ENCODE data around the gene CMSS1.

CMSS1 gene

DNA sequence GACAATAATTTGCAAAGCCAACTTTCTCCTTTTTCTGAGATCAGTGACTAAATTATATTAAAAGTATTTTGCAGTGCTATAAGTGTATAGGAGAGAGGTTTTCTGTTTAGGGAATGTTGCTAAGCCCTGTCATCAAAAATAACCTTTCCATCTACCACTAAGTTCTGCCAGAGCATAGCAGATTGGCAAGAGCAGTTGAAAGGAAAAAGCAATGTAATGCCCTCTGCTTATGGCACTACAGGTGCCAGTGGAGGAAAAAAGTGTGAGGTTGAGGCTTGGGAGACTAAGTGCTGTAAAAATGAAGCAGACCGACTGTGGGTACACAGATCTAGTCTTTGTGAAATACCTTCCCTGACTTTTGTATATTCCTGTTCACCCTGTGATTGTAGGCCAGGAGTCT, 285.1 kb downstream of the CMSS1 start:
- H3K9me3 ChIP-seq (ENCODE audit: control insufficient read depth in 1 of 2, low read length in 2 of 2): no peaks in the 10 kb centered on the region
- peaks cover 23 to 46% of the 10 kb centered on the region in 2 donors for H3K4me1 ChIP-seq (ENCODE audit: control insufficient read depth in 1 of 2, insufficient read depth in 2 of 2, low read length in 2 of 2)
- H3K4me3 ChIP-seq (ENCODE audit: low read depth in 1 of 2, low read length in 2 of 2): no peak overlapping the region
- H3K36me3 ChIP-seq (ENCODE audit: control insufficient read depth in 1 of 2, insufficient read depth in 2 of 2, low read length in 2 of 2): no peaks in the 10 kb centered on the region
- H3K27ac ChIP-seq (ENCODE audit: low read length): no peak overlapping the region
- H3K27me3 ChIP-seq (ENCODE audit: low read depth, low read length): no peaks in the 10 kb centered on the region

DNA sequence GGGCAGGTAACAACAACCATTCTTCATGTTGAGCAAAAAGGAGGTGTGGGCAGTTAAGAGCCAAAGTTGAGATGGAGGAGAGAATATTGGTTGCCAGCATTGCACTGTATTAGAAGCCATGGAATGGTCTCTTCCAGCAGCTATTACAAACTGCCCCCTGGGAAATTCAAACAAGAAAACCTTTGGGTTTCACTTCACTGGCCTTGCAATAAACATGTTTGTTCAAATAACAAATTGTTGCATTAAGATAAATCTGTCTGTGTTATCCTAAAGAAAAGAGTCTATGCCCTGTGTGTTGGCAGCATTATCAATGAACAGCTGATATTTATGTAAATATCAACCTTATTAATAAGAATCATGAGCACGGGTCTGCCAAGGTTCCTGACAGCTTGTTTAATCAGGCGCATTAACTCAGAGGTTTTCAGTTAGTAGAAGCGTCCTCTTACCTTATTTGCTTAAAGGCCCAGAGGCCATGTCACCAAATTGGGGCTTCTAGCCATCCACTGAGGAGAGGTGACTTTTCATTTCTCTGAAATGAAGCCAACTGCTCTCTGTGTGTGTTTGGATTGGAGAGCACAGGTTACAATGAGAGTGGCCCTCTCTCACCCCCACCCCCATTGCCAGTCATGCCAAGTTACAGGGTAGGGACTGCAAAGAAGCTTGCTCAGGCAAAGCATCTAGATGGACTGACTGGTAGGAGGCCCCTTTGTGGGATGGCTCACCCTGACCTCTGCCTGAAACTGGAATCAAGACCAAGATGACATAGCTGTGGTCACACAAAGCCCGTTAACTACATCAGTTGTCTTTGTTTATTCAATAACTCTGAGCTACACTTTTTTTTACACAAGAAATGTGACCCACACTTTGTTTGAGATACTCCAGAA, 286.1 kb downstream of the CMSS1 start:
- H3K4me1 ChIP-seq (ENCODE audit: control insufficient read depth in 1 of 2, insufficient read depth in 2 of 2, low read length in 2 of 2): peaks cover 23 to 35% of the 10 kb centered on the region in 2 donors
- no peaks in the 10 kb centered on the region for H3K36me3 ChIP-seq (ENCODE audit: control insufficient read depth in 1 of 2, insufficient read depth in 2 of 2, low read length in 2 of 2)
- H3K4me3 ChIP-seq (ENCODE audit: low read depth in 1 of 2, low read length in 2 of 2): no peak overlapping the region
- no peaks in the 10 kb centered on the region for H3K27me3 ChIP-seq (ENCODE audit: low read depth, low read length)
- H3K9me3 ChIP-seq (ENCODE audit: control insufficient read depth in 1 of 2, low read length in 2 of 2): no peaks in the 10 kb centered on the region
- peak overlapping the region; percentile 19 for H3K27ac ChIP-seq (ENCODE audit: low read length)

DNA sequence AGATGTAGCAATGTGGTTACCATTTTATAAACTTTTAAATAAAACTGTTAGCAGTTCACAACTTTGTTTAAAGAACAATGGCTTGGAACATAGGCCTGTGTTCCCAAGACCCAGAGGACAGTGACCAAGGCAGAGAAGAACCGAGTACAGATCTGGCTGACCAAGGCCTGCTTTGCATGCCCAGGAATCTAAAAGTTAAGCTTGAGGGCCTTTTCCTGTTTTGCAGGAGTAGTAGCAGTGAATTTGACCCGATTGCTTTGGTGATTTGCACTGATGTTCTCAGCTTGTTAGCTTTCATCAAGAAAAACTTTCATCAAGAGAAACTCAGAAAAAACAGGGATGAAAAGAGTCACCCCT, 286.8 kb downstream of the CMSS1 start:
- Histone ChIP-seq H3K4me3 (ENCODE audit: low read depth in 1 of 2, low read length in 2 of 2) (no peak overlapping the region), H3K4me1 (ENCODE audit: control insufficient read depth in 1 of 2, insufficient read depth in 2 of 2, low read length in 2 of 2) (peaks cover 23 to 35% of the 10 kb centered on the region in 2 donors), H3K27me3 (ENCODE audit: low read depth, low read length) (no peaks in the 10 kb centered on the region), H3K36me3 (ENCODE audit: control insufficient read depth in 1 of 2, insufficient read depth in 2 of 2, low read length in 2 of 2) (no peaks in the 10 kb centered on the region), H3K9me3 (ENCODE audit: control insufficient read depth in 1 of 2, low read length in 2 of 2) (no peaks in the 10 kb centered on the region), H3K27ac (ENCODE audit: low read length) (peak overlapping the region; percentile 19)

DNA sequence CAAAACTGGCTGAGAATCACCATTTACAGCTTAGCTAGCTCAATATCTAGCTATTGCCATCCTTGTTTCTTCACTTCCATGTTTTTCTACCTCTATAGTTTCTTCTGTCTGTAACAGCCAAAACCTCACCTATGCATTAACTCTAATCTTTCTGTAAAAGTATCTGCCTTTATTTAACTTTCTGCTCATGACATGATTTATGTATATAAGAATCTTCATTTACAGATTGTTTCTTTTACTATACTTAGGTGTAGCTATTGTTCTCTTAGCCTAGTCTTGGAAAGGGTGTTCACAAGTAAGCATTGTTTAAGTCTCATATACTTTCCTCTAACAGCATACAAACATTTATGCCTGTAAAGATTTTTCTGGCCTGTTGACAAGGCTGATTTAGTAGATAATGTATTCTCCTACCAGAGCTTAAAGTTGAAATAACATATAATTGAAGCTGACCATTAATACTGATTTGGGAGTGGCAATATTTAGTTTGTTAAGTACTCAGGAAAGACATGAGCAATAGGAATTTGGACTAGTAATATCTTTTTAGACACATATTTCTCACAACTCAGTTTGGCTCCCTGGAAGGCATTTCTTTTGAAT, 287.3 kb downstream of the CMSS1 start:
- H3K9me3 ChIP-seq (ENCODE audit: control insufficient read depth in 1 of 2, low read length in 2 of 2): no peaks in the 10 kb centered on the region
- H3K27ac ChIP-seq (ENCODE audit: low read length): peak overlapping the region; percentile 52
- peaks cover 23 to 35% of the 10 kb centered on the region in 2 donors for H3K4me1 ChIP-seq (ENCODE audit: control insufficient read depth in 1 of 2, insufficient read depth in 2 of 2, low read length in 2 of 2)
- no peak overlapping the region for H3K4me3 ChIP-seq (ENCODE audit: low read depth in 1 of 2, low read length in 2 of 2)
- H3K27me3 ChIP-seq (ENCODE audit: low read depth, low read length): no peaks in the 10 kb centered on the region
- no peaks in the 10 kb centered on the region for H3K36me3 ChIP-seq (ENCODE audit: control insufficient read depth in 1 of 2, insufficient read depth in 2 of 2, low read length in 2 of 2)

DNA sequence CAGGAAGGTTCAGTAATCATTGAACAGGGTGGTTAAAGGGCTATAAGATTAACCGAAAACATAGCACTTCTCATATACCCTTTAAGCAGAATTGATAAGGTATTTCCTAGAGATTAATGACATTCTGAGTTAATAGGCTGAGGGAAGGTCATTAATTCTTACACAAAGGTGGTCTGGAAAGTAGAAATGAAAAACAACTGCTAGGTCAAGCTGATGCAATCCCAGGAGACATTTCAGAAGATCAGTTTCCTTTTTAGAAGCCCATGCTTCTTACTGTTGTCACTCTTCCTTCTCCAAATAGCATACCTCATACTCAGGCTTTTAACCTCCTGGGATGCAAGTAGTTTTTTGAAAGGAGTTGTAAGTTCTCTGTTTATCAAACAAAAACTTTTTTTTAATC, 287.8 kb downstream of the CMSS1 start:
- H3K4me1 ChIP-seq (ENCODE audit: control insufficient read depth in 1 of 2, insufficient read depth in 2 of 2, low read length in 2 of 2): peaks cover 23 to 35% of the 10 kb centered on the region in 2 donors
- no peaks in the 10 kb centered on the region for H3K27me3 ChIP-seq (ENCODE audit: low read depth, low read length)

DNA sequence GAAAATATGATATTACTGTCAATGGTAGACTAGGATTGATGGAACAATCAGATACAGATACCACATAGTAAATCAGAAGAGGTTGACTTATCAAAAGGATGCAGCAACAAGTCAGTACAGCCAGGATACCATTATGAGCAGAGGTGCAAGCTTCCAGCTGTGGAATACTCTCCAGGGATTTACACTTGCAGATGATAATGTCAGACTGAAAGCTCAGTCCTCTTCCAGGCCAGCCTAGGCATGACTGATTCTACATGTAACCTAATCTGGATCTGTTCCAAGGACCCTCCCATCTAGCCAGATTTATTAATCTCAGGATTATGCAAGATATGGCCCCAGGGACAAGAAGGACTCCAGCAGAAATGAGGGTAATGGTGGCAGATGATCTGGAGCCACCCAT, 288.4 kb downstream of the CMSS1 start:
- H3K27ac ChIP-seq (ENCODE audit: low read length): no peak overlapping the region

More for the DNA sequence above, 287.8 kb downstream of the CMSS1 start:
- H3K4me3 ChIP-seq (ENCODE audit: low read depth in 1 of 2, low read length in 2 of 2): no peak overlapping the region
- no peaks in the 10 kb centered on the region for H3K36me3 ChIP-seq (ENCODE audit: control insufficient read depth in 1 of 2, insufficient read depth in 2 of 2, low read length in 2 of 2)
- no peaks in the 10 kb centered on the region for H3K9me3 ChIP-seq (ENCODE audit: control insufficient read depth in 1 of 2, low read length in 2 of 2)
- H3K27ac ChIP-seq (ENCODE audit: low read length): no peak overlapping the region

DNA sequence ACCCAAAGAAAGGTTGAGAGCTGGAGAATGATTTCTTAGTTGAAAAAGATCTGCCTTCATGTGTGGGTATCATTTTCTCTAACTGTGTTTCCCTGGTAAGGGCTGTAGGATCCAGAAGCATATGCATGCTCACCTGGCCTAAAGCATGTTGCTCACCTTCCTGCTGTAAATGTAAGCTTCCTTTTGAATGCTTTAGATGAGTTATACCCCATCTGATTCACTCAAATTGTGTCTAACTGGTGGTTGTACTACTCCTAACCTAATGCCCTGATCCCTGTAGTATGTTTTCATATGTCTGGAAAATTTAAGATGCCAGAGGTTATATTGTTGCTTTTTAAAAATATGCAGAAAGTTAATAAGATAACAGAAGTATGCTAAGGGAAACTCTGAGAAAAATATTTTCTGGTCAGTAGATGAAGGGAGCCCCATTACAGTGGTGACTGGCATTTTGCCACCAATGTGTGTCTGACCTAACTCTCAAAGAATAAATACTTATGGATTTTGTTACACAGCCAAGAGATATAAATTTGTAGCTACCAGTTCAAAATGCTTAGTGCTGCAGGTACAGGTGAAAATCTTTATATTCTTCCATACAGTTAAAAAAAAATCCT, 289.0 kb downstream of the CMSS1 start:
- no peaks in the 10 kb centered on the region for H3K27me3 ChIP-seq (ENCODE audit: low read depth, low read length)
- H3K4me3 ChIP-seq (ENCODE audit: low read depth in 1 of 2, low read length in 2 of 2): no peak overlapping the region
- peaks cover 23 to 35% of the 10 kb centered on the region in 2 donors for H3K4me1 ChIP-seq (ENCODE audit: control insufficient read depth in 1 of 2, insufficient read depth in 2 of 2, low read length in 2 of 2)
- no peaks in the 10 kb centered on the region for H3K36me3 ChIP-seq (ENCODE audit: control insufficient read depth in 1 of 2, insufficient read depth in 2 of 2, low read length in 2 of 2)
- no peaks in the 10 kb centered on the region for H3K9me3 ChIP-seq (ENCODE audit: control insufficient read depth in 1 of 2, low read length in 2 of 2)
- no peak overlapping the region for H3K27ac ChIP-seq (ENCODE audit: low read length)

More for the DNA sequence above, 288.4 kb downstream of the CMSS1 start:
- Histone ChIP-seq H3K36me3 (ENCODE audit: control insufficient read depth in 1 of 2, insufficient read depth in 2 of 2, low read length in 2 of 2) (no peaks in the 10 kb centered on the region), H3K27me3 (ENCODE audit: low read depth, low read length) (no peaks in the 10 kb centered on the region), H3K9me3 (ENCODE audit: control insufficient read depth in 1 of 2, low read length in 2 of 2) (no peaks in the 10 kb centered on the region), H3K4me3 (ENCODE audit: low read depth in 1 of 2, low read length in 2 of 2) (no peak overlapping the region), H3K4me1 (ENCODE audit: control insufficient read depth in 1 of 2, insufficient read depth in 2 of 2, low read length in 2 of 2) (peaks cover 23 to 35% of the 10 kb centered on the region in 2 donors)

DNA sequence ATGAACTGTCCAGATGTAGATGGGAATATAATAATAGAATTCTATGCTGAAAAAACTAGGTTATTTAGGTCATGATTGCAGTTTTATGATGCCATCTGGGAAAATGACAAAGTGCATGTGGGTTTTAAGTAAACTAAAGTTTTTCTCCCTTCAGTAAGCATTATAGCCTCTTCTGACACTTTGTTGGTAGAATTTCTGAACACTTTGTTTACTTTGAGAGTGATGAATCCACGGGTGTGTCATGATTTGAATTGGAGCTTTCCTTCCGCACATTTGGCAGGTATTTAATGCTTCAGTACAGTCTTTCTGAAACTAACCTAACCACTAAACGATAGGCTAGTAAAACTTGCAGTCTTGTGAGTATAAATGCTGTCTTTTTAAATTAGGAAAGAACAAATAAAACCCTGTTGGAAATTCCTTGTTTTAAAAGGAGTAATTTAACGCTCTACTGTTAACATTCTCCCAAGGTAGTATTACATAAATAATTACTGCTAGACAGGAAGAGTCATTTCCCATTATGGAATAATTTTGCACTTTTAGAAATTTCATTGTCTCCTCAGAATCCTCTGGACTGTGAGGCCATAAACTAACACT, 289.7 kb downstream of the CMSS1 start:
- no peaks in the 10 kb centered on the region for H3K9me3 ChIP-seq (ENCODE audit: control insufficient read depth in 1 of 2, low read length in 2 of 2)
- no peaks in the 10 kb centered on the region for H3K27me3 ChIP-seq (ENCODE audit: low read depth, low read length)
- no peaks in the 10 kb centered on the region for H3K36me3 ChIP-seq (ENCODE audit: control insufficient read depth in 1 of 2, insufficient read depth in 2 of 2, low read length in 2 of 2)
- H3K4me3 ChIP-seq (ENCODE audit: low read depth in 1 of 2, low read length in 2 of 2): no peak overlapping the region
- H3K27ac ChIP-seq (ENCODE audit: low read length): no peak overlapping the region
- peaks cover 23 to 35% of the 10 kb centered on the region in 2 donors for H3K4me1 ChIP-seq (ENCODE audit: control insufficient read depth in 1 of 2, insufficient read depth in 2 of 2, low read length in 2 of 2)

DNA sequence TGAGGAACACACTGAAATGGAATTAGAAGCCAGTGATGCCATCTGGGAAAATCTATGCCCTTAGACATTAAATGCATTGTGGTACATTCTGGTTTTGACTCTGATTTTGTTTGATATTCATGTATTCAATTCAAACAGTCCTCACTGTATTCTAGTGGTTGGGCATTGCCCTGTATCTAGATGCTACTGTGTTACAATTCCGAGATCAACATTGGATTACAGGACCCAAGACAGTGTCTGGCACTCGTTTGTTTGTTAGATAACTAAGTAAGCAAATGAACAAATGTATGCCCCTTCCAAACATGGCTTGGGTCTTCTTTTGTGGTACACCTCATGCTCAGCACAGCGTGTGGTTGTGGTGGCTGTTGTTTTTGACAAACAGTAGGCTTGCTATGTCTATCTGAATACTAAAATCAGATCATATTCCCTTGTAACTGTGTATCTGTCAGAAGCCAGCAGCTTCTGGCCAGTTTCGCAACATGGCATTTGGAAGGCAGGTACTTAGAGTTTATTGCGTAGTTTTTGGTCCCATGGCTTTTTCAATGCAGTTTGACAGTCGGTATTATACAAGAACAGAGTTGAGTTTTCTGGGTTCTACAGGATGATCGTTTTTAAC, 290.9 kb downstream of the CMSS1 start:
- Histone ChIP-seq H3K4me1 (ENCODE audit: control insufficient read depth in 1 of 2, insufficient read depth in 2 of 2, low read length in 2 of 2) (peaks cover 23 to 30% of the 10 kb centered on the region in 2 donors), H3K27ac (ENCODE audit: low read length) (no peak overlapping the region)

DNA sequence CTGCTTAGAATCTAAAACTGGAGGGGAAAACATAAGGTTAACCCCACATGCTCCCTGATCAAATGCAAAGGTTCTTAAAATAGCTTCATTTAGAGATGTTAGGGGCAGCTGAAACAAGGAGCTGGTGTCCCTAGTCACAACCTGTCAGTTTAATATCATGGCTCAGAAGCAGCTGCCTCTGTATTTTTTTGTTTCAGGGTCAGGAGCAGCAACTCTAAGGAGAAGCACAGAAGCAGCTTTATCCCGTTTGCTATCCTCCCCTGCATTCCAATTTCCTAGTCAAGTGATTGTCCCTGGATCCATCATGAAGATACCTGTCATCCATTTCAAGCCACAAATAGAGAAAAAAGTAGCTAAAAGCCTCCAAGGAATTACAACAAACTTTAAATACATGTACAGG, 292.5 kb downstream of the CMSS1 start:
- Histone ChIP-seq H3K4me1 (ENCODE audit: control insufficient read depth in 1 of 2, insufficient read depth in 2 of 2, low read length in 2 of 2) (peaks cover 14 to 22% of the 10 kb centered on the region in 2 donors), H3K27ac (ENCODE audit: low read length) (no peak overlapping the region), H3K4me3 (ENCODE audit: low read depth in 1 of 2, low read length in 2 of 2) (no peak overlapping the region), H3K36me3 (ENCODE audit: control insufficient read depth in 1 of 2, insufficient read depth in 2 of 2, low read length in 2 of 2) (no peaks in the 10 kb centered on the region), H3K9me3 (ENCODE audit: control insufficient read depth in 1 of 2, low read length in 2 of 2) (no peaks in the 10 kb centered on the region), H3K27me3 (ENCODE audit: low read depth, low read length) (no peaks in the 10 kb centered on the region)

More for the DNA sequence above, 290.9 kb downstream of the CMSS1 start:
- Histone ChIP-seq H3K36me3 (ENCODE audit: control insufficient read depth in 1 of 2, insufficient read depth in 2 of 2, low read length in 2 of 2) (no peaks in the 10 kb centered on the region), H3K27me3 (ENCODE audit: low read depth, low read length) (no peaks in the 10 kb centered on the region), H3K9me3 (ENCODE audit: control insufficient read depth in 1 of 2, low read length in 2 of 2) (no peaks in the 10 kb centered on the region), H3K4me3 (ENCODE audit: low read depth in 1 of 2, low read length in 2 of 2) (no peak overlapping the region)

DNA sequence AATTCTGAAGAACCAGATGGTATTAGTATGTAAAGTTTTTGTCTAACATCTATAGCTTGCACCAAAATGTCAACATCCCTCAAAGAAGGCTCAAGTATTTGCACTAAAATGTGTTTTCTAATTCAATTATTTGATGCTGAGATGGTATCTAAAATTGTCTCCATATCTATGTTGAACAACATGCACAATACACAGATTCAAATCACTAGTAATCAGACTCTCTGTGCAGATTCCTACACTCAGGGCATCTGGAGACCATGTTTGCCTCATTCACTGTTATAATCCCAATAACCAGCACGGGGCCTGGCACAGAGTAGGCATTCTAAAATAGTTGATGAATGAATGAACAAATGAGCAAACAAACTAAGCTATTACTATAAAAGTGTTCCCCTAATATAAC, 294.1 kb downstream of the CMSS1 start:
- H3K4me3 ChIP-seq (ENCODE audit: low read depth in 1 of 2, low read length in 2 of 2): no peak overlapping the region
- no peaks in the 10 kb centered on the region for H3K36me3 ChIP-seq (ENCODE audit: control insufficient read depth in 1 of 2, insufficient read depth in 2 of 2, low read length in 2 of 2)
- H3K27ac ChIP-seq (ENCODE audit: low read length): no peak overlapping the region
- peaks cover 0 to 7% of the 10 kb centered on the region in 2 donors for H3K4me1 ChIP-seq (ENCODE audit: control insufficient read depth in 1 of 2, insufficient read depth in 2 of 2, low read length in 2 of 2)
- no peaks in the 10 kb centered on the region for H3K9me3 ChIP-seq (ENCODE audit: control insufficient read depth in 1 of 2, low read length in 2 of 2)
- H3K27me3 ChIP-seq (ENCODE audit: low read depth, low read length): no peaks in the 10 kb centered on the region
